PFSK-1 (cell line): ENCODE data around the gene EPHA4.

ENCODE experiments used
- FOXP2 ChIP-seq: optimal IDR thresholded peaks from 2 replicates; pipeline ENCODE3; 2011; ENCODE audit warnings: borderline replicate concordance, control low read depth, inconsistent platforms; ENCODE audit not compliant: insufficient read depth; ENCODE audit errors: extremely low read length, extremely low read depth
- POLR2AphosphoS5 ChIP-seq: IDR thresholded peaks from 2 replicates; pipeline ENCODE4 v1.6.1; 2012; ENCODE audit warnings: low read depth, mild to moderate bottlenecking, control low read depth, low read length, moderate library complexity
- SIN3A ChIP-seq: IDR thresholded peaks from 2 replicates; pipeline ENCODE4 v1.6.1; 2012; ENCODE audit warnings: mild to moderate bottlenecking, low read length, moderate library complexity, borderline replicate concordance; ENCODE audit not compliant: insufficient read depth
- TAF1 ChIP-seq: IDR thresholded peaks from 2 replicates; pipeline ENCODE4 v1.6.1; 2012; ENCODE audit warnings: low read length, control low read depth, borderline replicate concordance; ENCODE audit not compliant: insufficient read depth
- TF ChIP-seq, protein P1 (sequence below), 2 experiments: IDR thresholded peaks; 2 replicates each; pipeline versions ENCODE4 v1.6.1 to v1.8.0; 2011 to 2012; ENCODE audit warnings: low read depth in 2 of 2, low read length in 2 of 2, control low read depth in 1 of 2, inconsistent platforms in 1 of 2, mild to moderate bottlenecking in 1 of 2, moderate library complexity in 1 of 2; ENCODE audit not compliant: insufficient read depth in 1 of 2

The EPHA4 gene

DNA sequence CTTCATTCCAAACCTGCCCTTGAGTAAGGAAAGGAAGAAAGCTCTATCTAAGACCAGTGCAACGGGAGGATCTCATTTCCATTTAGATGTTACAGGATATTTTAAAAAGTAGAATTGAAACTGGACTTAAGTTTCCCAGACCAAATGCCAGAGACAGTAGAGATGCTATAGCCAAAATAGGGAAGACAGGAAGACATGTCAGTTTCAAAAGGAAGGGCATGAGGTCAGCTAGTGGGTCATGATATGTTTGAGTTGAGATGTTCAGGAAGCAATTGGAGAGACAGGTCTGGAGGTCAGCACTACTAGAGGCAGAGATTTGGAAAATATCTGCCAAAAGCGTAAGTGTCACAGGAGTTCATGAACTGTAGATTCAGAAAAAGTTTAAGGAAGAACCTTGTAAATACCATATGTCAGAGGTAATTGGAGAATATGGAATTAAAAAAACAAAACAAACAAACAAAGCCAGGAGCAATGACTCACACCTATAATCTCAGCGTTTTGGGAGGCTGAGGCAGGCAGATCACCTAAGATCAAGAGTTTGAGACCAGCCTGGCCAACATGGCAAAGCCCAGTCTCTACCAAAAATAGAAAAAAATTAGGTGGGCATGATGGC lies 50.8 kb downstream of the EPHA4 start:
- no peak for TF ChIP-seq POLR2AphosphoS5
- TF ChIP-seq, protein P1, sequence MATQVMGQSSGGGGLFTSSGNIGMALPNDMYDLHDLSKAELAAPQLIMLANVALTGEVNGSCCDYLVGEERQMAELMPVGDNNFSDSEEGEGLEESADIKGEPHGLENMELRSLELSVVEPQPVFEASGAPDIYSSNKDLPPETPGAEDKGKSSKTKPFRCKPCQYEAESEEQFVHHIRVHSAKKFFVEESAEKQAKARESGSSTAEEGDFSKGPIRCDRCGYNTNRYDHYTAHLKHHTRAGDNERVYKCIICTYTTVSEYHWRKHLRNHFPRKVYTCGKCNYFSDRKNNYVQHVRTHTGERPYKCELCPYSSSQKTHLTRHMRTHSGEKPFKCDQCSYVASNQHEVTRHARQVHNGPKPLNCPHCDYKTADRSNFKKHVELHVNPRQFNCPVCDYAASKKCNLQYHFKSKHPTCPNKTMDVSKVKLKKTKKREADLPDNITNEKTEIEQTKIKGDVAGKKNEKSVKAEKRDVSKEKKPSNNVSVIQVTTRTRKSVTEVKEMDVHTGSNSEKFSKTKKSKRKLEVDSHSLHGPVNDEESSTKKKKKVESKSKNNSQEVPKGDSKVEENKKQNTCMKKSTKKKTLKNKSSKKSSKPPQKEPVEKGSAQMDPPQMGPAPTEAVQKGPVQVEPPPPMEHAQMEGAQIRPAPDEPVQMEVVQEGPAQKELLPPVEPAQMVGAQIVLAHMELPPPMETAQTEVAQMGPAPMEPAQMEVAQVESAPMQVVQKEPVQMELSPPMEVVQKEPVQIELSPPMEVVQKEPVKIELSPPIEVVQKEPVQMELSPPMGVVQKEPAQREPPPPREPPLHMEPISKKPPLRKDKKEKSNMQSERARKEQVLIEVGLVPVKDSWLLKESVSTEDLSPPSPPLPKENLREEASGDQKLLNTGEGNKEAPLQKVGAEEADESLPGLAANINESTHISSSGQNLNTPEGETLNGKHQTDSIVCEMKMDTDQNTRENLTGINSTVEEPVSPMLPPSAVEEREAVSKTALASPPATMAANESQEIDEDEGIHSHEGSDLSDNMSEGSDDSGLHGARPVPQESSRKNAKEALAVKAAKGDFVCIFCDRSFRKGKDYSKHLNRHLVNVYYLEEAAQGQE (IDR thresholded peaks at IDR 0.05; ENCODE audit: insufficient read depth in 1 of 2, low read depth in 2 of 2, low read length in 2 of 2) = no peak
- no peak for TF ChIP-seq FOXP2
- no peak for TF ChIP-seq TAF1
- no peak for TF ChIP-seq SIN3A

DNA sequence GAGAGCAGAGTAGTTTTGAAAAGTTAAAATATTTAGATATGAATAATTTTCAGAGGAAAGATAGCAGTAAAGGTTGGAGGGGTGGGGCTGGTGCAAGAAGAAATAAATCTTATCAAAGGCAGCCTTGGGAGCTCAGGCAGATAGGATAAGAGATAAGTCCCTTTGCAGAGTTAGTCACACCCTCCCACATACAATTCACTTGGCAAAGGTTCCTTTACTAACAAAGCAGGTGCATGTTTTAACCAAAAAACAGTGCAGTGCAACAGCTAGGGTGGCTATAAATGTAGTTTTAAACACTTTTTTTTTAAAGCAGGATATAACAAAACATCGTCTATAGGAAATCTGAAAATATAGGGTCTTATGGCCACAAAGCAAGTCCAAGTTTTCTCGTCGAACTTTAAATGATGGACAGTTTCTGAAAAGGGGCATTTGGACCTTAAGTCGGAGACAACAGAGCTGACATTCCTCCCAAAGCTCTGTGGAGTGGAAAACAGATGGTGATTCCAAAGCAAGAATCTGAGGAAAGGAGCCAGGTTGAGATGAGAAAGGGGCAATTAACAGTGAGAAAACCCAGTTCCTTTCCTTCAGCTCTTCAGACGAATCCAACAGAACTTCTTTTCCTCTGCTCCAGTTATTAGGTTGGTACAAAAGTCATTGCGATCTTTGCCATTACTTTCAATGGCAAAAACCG lies 53.0 kb downstream of the EPHA4 start:
- TF ChIP-seq FOXP2 (no peak), POLR2AphosphoS5 (no peak), SIN3A (no peak), TAF1 (no peak)
- TF ChIP-seq, protein P1 (IDR thresholded peaks at IDR 0.05; ENCODE audit: insufficient read depth in 1 of 2, low read depth in 2 of 2, low read length in 2 of 2) = no peak

DNA sequence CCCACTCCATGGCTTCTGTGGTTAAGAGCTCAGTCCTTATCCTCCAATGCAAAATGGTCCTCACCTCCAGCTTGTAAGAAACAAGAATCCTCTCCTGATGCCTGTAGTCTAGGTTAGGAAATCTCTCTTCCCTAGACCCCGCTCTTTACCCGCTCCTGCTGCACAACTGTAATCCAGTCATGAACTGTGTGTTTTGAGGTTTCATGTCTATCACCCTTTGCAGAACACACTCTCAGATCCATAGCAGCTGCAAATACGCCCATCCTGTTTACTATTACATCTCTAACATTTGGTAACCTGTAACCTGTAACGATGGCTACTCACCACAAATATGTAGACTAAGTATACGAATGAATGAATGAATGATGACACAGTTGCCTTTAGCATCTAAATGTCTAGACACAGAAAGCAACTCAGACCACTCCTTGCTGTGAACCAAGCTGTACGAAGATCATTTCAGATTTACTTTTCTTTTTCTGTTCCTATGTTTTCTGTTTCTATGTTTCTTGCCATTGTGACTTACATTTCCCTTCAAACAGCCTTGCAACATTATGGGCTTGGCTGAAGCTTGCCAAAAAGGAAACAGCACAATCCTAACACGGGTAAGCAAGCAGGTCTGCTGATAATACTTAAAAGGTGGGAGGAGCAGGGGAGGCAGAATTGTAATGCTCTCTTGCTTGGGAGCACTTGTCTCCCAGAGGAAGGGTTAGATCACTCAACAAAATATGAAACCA lies 53.7 kb downstream of the EPHA4 start:
- no peak for TF ChIP-seq SIN3A
- no peak for TF ChIP-seq TAF1
- TF ChIP-seq, protein P1 (IDR thresholded peaks at IDR 0.05; ENCODE audit: insufficient read depth in 1 of 2, low read depth in 2 of 2, low read length in 2 of 2) = no peak
- TF ChIP-seq POLR2AphosphoS5 = no peak

DNA sequence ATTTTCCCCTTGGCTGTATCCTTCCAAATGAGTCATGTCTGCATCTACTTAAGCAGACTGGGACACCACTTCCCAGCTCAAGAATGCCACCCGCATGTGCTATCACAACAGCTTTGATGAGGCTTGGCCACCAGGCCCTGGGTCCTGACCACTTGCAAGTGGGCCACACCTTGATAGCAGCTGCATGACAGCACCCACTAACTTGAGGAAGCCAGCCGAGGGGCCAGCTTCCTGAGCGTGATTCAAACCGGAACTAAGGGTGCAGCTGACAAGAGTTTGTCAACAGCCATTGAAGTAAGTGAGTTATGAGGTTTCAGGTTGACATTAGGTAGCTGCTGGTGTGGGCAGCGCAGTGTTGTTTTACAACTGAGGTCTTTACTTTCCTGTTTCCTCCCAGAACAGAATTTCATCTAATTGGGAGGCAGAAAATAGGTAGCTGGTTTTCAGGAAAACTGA lies 54.4 kb downstream of the EPHA4 start:
- no peak for TF ChIP-seq POLR2AphosphoS5
- TF ChIP-seq TAF1 = no peak
- TF ChIP-seq SIN3A = no peak
- TF ChIP-seq, protein P1 (IDR thresholded peaks at IDR 0.05; ENCODE audit: insufficient read depth in 1 of 2, low read depth in 2 of 2, low read length in 2 of 2) = no peak
- no peak for TF ChIP-seq FOXP2
